Adipocyte (in vitro differentiated cells): ENCODE measurements around the gene SLC6A8.

Experiments
- DNase-seq: peaks from one replicate; pipeline ENCODE4 v3.0.0-alpha.2; 2015; ENCODE audit warnings: low read depth
- H3K27me3 ChIP-seq: replicated peaks from 2 replicates; pipeline ENCODE4 v1.7.0; 2013; ENCODE audit warnings: mild to moderate bottlenecking, low read length, moderate library complexity; ENCODE audit not compliant: control insufficient read depth, insufficient read depth
- H3K36me3 ChIP-seq: 2 replicates; pipeline ENCODE4 v1.7.0; 2013; ENCODE audit warnings: low read length, mild to moderate bottlenecking, moderate library complexity; ENCODE audit not compliant: control insufficient read depth, insufficient read depth, severe bottlenecking
- H3K4me1 ChIP-seq: 2 replicates; pipeline ENCODE4 v1.7.0; 2013; ENCODE audit warnings: mild to moderate bottlenecking, low read length, moderate library complexity; ENCODE audit not compliant: control insufficient read depth, insufficient read depth
- H3K4me3 ChIP-seq: 2 replicates; pipeline ENCODE4 v1.7.0; 2013; ENCODE audit warnings: mild to moderate bottlenecking, low read length, moderate library complexity
- H3K9ac ChIP-seq: 2 replicates; pipeline ENCODE4 v1.7.0; 2013; ENCODE audit warnings: mild to moderate bottlenecking, low read length, moderate library complexity
- H3K9me3 ChIP-seq: 2 replicates; pipeline ENCODE4 v1.7.0; 2013; ENCODE audit warnings: mild to moderate bottlenecking, low read length, moderate library complexity; ENCODE audit not compliant: control insufficient read depth

SLC6A8 gene

GRCh38 chrX:153731117-153731844 lies 43.6 kb downstream of the SLC6A8 start:
- H3K4me1 ChIP-seq = peaks cover 25% of the 10 kb centered on the region
- H3K36me3 ChIP-seq = peaks cover 8% of the 10 kb centered on the region
- no peak overlapping the region for H3K9ac ChIP-seq
- DNase-seq = peak; percentile 83
- no peaks in the 10 kb centered on the region for H3K27me3 ChIP-seq
- H3K4me3 ChIP-seq = no peak overlapping the region
- peaks cover 12% of the 10 kb centered on the region for H3K9me3 ChIP-seq

- DNase-seq = no peak
- Histone ChIP-seq H3K9me3 (peaks cover 12% of the 10 kb centered on the region), H3K4me1 (peaks cover 20% of the 10 kb centered on the region), H3K27me3 (no peaks in the 10 kb centered on the region), H3K4me3 (no peak overlapping the region), H3K36me3 (peaks cover 13% of the 10 kb centered on the region), H3K9ac (no peak overlapping the region)
These were observed 44.1 kb downstream of the SLC6A8 start for GRCh38 chrX:153731845-153732215.

GRCh38 chrX:153732401-153732800 lies 44.7 kb downstream of the SLC6A8 start:
- Histone ChIP-seq H3K9ac (no peak overlapping the region), H3K27me3 (no peaks in the 10 kb centered on the region), H3K9me3 (peaks cover 12% of the 10 kb centered on the region), H3K4me1 (peaks cover 14% of the 10 kb centered on the region), H3K4me3 (no peak overlapping the region), H3K36me3 (peaks cover 18% of the 10 kb centered on the region)
- DNase-seq = no peak

- no peak overlapping the region for H3K9ac ChIP-seq
- no peak overlapping the region for H3K4me3 ChIP-seq
- H3K27me3 ChIP-seq = no peaks in the 10 kb centered on the region
- peaks cover 20% of the 10 kb centered on the region for H3K36me3 ChIP-seq
- peaks cover 12% of the 10 kb centered on the region for H3K9me3 ChIP-seq
- H3K4me1 ChIP-seq = peaks cover 8% of the 10 kb centered on the region
- no peak for DNase-seq
These were observed 46.0 kb downstream of the SLC6A8 start for GRCh38 chrX:153733651-153734240.

GRCh38 chrX:153734871-153735270 lies 47.1 kb downstream of the SLC6A8 start:
- no peak for DNase-seq
- peaks cover 12% of the 10 kb centered on the region for H3K36me3 ChIP-seq
- H3K4me1 ChIP-seq = peaks cover 8% of the 10 kb centered on the region
- H3K4me3 ChIP-seq = no peak overlapping the region
- H3K9ac ChIP-seq = no peak overlapping the region
- no peaks in the 10 kb centered on the region for H3K27me3 ChIP-seq
- peaks cover 12% of the 10 kb centered on the region for H3K9me3 ChIP-seq

- peaks cover 12% of the 10 kb centered on the region for H3K9me3 ChIP-seq
- no peak overlapping the region for H3K4me3 ChIP-seq
- peaks cover 8% of the 10 kb centered on the region for H3K4me1 ChIP-seq
- H3K9ac ChIP-seq = no peak overlapping the region
- DNase-seq = no peak
- H3K36me3 ChIP-seq = peaks cover 12% of the 10 kb centered on the region
- no peaks in the 10 kb centered on the region for H3K27me3 ChIP-seq
These were observed 47.5 kb downstream of the SLC6A8 start for GRCh38 chrX:153735274-153735673.

GRCh38 chrX:153736071-153736820 lies 48.5 kb downstream of the SLC6A8 start:
- H3K36me3 ChIP-seq = peaks cover 16% of the 10 kb centered on the region
- DNase-seq = no peak
- H3K9ac ChIP-seq = no peak overlapping the region
- no peaks in the 10 kb centered on the region for H3K27me3 ChIP-seq
- H3K4me1 ChIP-seq = peaks cover 2% of the 10 kb centered on the region
- H3K4me3 ChIP-seq = no peak overlapping the region
- peaks cover 10% of the 10 kb centered on the region for H3K9me3 ChIP-seq

- Histone ChIP-seq H3K9ac (no peak overlapping the region), H3K27me3 (no peaks in the 10 kb centered on the region), H3K4me1 (no peaks in the 10 kb centered on the region), H3K9me3 (peaks cover 3% of the 10 kb centered on the region), H3K4me3 (no peak overlapping the region), H3K36me3 (peaks cover 16% of the 10 kb centered on the region)
- DNase-seq = no peak
These were observed 49.2 kb downstream of the SLC6A8 start for GRCh38 chrX:153736871-153737441.

GRCh38 chrX:153738056-153738605 lies 50.4 kb downstream of the SLC6A8 start:
- Histone ChIP-seq H3K36me3 (peaks cover 16% of the 10 kb centered on the region), H3K4me3 (no peak overlapping the region), H3K4me1 (peaks cover under 1% of the 10 kb centered on the region), H3K9ac (no peak overlapping the region), H3K9me3 (no peaks in the 10 kb centered on the region), H3K27me3 (no peaks in the 10 kb centered on the region)
- DNase-seq = no peak

GRCh38 chrX:153739754-153740486 lies 52.2 kb downstream of the SLC6A8 start:
- H3K4me3 ChIP-seq = no peak overlapping the region

More at GRCh38 chrX:153739754-153740486, 52.2 kb downstream of the SLC6A8 start:
- no peak for DNase-seq
- no peaks in the 10 kb centered on the region for H3K9me3 ChIP-seq
- peaks cover 16% of the 10 kb centered on the region for H3K36me3 ChIP-seq
- no peaks in the 10 kb centered on the region for H3K27me3 ChIP-seq
- peaks cover 5% of the 10 kb centered on the region for H3K4me1 ChIP-seq
- H3K9ac ChIP-seq = no peak overlapping the region
